Measurements from ENCODE around the gene CREG1.

CREG1 gene

GRCh38 chr1:167507719-167508118 lies 45.8 kb downstream of the CREG1 start:
- DNase-seq (ENCODE audit: low read depth, low spot score): no peak

GRCh38 chr1:167504467-167504827 lies 49.1 kb downstream of the CREG1 start:
- no peak for DNase-seq (ENCODE audit: low read depth, low spot score)

GRCh38 chr1:167503626-167504466 lies 49.7 kb downstream of the CREG1 start:
- DNase-seq (ENCODE audit: low read depth, low spot score): no peak

- DNase-seq (ENCODE audit: low read depth, low spot score): no peak
Measured at GRCh38 chr1:167502719-167503462, 50.7 kb downstream of the CREG1 start.

GRCh38 chr1:167502192-167502551 lies 51.4 kb downstream of the CREG1 start:
- DNase-seq (ENCODE audit: low read depth, low spot score): no peak

- DNase-seq (ENCODE audit: low read depth, low spot score): no peak
Measured at GRCh38 chr1:167501515-167502191, 51.9 kb downstream of the CREG1 start.

- DNase-seq (ENCODE audit: low read depth, low spot score): no peak
Measured at GRCh38 chr1:167500283-167500860, 53.2 kb downstream of the CREG1 start.

- no peak for DNase-seq (ENCODE audit: low read depth, low spot score)
Measured at GRCh38 chr1:167499664-167500101, 53.9 kb downstream of the CREG1 start.

GRCh38 chr1:167499106-167499505 lies 54.5 kb downstream of the CREG1 start:
- DNase-seq (ENCODE audit: low read depth, low spot score): no peak

GRCh38 chr1:167496797-167497619 lies 56.6 kb downstream of the CREG1 start:
- DNase-seq (ENCODE audit: low read depth, low spot score): no peak

GRCh38 chr1:167493372-167493771 lies 60.2 kb downstream of the CREG1 start:
- DNase-seq (ENCODE audit: low read depth, low spot score): no peak

GRCh38 chr1:167492481-167492910 lies 61.1 kb downstream of the CREG1 start:
- DNase-seq (ENCODE audit: low read depth, low spot score): no peak

- DNase-seq (ENCODE audit: low read depth, low spot score): no peak
Measured at GRCh38 chr1:167491586-167492461, 61.7 kb downstream of the CREG1 start.
